ENCODE data around the gene CENPN. TPM values are rescaled to one million over a fixed set of nuclear protein-coding genes. Genes with fewer than 3 reads are reported as not detected.

Gene CENPN
- 78.6 and 83.2 TPM in 2 replicates for total RNA-seq (2021)
- long read RNA-seq, transcript CENPN-201 (7 exons, 1,398 nt): minor isoform, 33 of 146 reads
- long read RNA-seq, transcript CENPN-202 (11 exons, 2,481 nt): major isoform, 67 of 146 reads
- long read RNA-seq, transcript CENPN-204 (10 exons, 971 nt): minor isoform, 6 of 146 reads
- long read RNA-seq, partial matches to known transcripts: 14 of 146 reads
- long read RNA-seq, other reads (novel, unspliced or antisense): 25 of 146 reads

GRCh38 chr16:81006813-81007695 is at the start of gene CENPN, which contains the start of gene CMC2:
TSS of gene CENPN (plus strand) at chr16:81007214. CDS start at chr16:81011940, 4,726 bp downstream.
TSS of gene CMC2 (minus strand) at chr16:81006885. CDS start at chr16:80997394, 9,491 bp downstream.
- Mint-ChIP-seq H3K4me1 (peaks cover 18 to 25% of the 10 kb centered on the region in 2 experiments), H3K9me3 (no peaks in the 10 kb centered on the region; a peak in 1 of 5 replicates), H3K4me3 (peak within 1 kb of the TSS; percentile 93 to 99), H3K27ac (peak within 1 kb of the TSS; percentile 100), H3K36me3 (ENCODE audit: insufficient read depth in 1 of 3, low read depth in 3 of 3) (peaks cover 7 to 22% (median 20%) of the 10 kb centered on the region in 3 experiments), H3K27me3 (ENCODE audit: low read depth) (no peaks in the 10 kb centered on the region; the same call in 1 of the 2 replicates)
- Histone ChIP-seq H2BK20ac (ENCODE audit: low read depth, low read length, poor library complexity, severe bottlenecking) (no peak within 1 kb of the TSS), H3K4me1 (ENCODE audit: insufficient read depth, low read length) (no peaks in the 10 kb centered on the region), H3K23me2 (ENCODE audit: insufficient read length, low read depth, low read length, poor library complexity, severe bottlenecking) (no peaks in the 10 kb centered on the region), H4K20me1 (ENCODE audit: control insufficient read depth, insufficient read depth, insufficient read length) (no peaks in the 10 kb centered on the region), H2BK120ac (ENCODE audit: low read depth, low read length, poor library complexity, severe bottlenecking) (peak within 1 kb of the TSS; percentile 76), H3K56ac (ENCODE audit: insufficient read length, low read depth, low read length) (peak within 1 kb of the TSS; percentile 93), H4K5ac (ENCODE audit: insufficient read length, low read depth, low read length) (peak within 1 kb of the TSS; percentile 98), H3K4ac (ENCODE audit: low read depth, low read length) (no peak within 1 kb of the TSS), H3K27ac (ENCODE audit: insufficient read length, low read depth, low read length) (peak within 1 kb of the TSS; percentile 73), H2AK5ac (ENCODE audit: insufficient read length, low read length) (no peak within 1 kb of the TSS), H2BK12ac (ENCODE audit: insufficient read length, low read depth, low read length) (no peak within 1 kb of the TSS), H3K79me1 (ENCODE audit: insufficient read depth, low read depth, low read length, poor library complexity, severe bottlenecking) (peaks cover 17% of the 10 kb centered on the region), H3K4me2 (ENCODE audit: insufficient read depth, insufficient read length, low read length) (peak within 1 kb of the TSS; percentile 76), H2AFZ (ENCODE audit: low read length) (no peak within 1 kb of the TSS), H3K23ac (ENCODE audit: insufficient read length, low read depth, low read length) (no peak within 1 kb of the TSS), H3K79me2 (ENCODE audit: insufficient read depth, low read length) (peaks cover 33% of the 10 kb centered on the region; the same call in 1 of the 2 replicates), H3K27me3 (ENCODE audit: insufficient read depth, low read length) (no peaks in the 10 kb centered on the region), H3K9ac (ENCODE audit: extremely low read depth, insufficient read length, low read length) (peak within 1 kb of the TSS; percentile 98), H4K91ac (ENCODE audit: insufficient read length, low read depth, low read length) (no peak within 1 kb of the TSS), H3K18ac (ENCODE audit: insufficient read length, low read depth, low read length) (peak within 1 kb of the TSS; percentile 100), H3T11ph (ENCODE audit: low read length) (no peak within 1 kb of the TSS), H3K14ac (ENCODE audit: insufficient read depth, low read length) (peak within 1 kb of the TSS; percentile 100), H4K8ac (replicated peaks; ENCODE audit: insufficient read length, low read depth, low read length) (peak within 1 kb of the TSS; percentile 93), H3K9me3 (ENCODE audit: control insufficient read depth, low read depth, low read length) (no peaks in the 10 kb centered on the region), H2BK5ac (ENCODE audit: insufficient read length, low read length) (peak within 1 kb of the TSS; percentile 97), H2BK15ac (ENCODE audit: low read depth, low read length) (no peak within 1 kb of the TSS; the same call in 1 of the 2 replicates)
- WGBS (ENCODE audit: extremely low coverage, insufficient read length, low lambda C conversion rate): no CpG with 5 or more reads among the region's 75 CpGs
- peak; percentile 98 for DNase-seq
- no peak for TF ChIP-seq CTCF (conservative IDR thresholded peaks at IDR 0.05)
